Cardiac fibroblast (primary cell): ENCODE data around the gene SDK1.

Experiments used
- DNase-seq, 2 donors: peaks; one replicate each; pipeline versions ENCODE4 v3.0.0 to v3.0.0-alpha.2; 2010; ENCODE audit warnings: low read depth in 2 of 2
- H3K4me3 ChIP-seq, 2 donors: replicated peaks in 1 of 2; 1 replicate in 1 of 2; 2 replicates in 1 of 2; pipeline ENCODE4 v1.5.1; 2011; ENCODE audit warnings: low read depth in 2 of 2, low read length in 2 of 2, mild to moderate bottlenecking in 2 of 2, moderate library complexity in 1 of 2
- CTCF ChIP-seq: IDR thresholded peaks from one replicate; pipeline ENCODE4 v1.5.1; 2011; ENCODE audit warnings: low read depth, mild to moderate bottlenecking, low read length, inconsistent platforms

Gene SDK1

GRCh38 chr7:3494947-3495346 lies 193.9 kb downstream of the SDK1 start:
- DNase-seq = no peak
- TF ChIP-seq CTCF = no peak
- H3K4me3 ChIP-seq = no peak overlapping the region

GRCh38 chr7:3495530-3495929 lies 194.5 kb downstream of the SDK1 start:
- peak; percentile 41 to 67 for DNase-seq
- no peak for TF ChIP-seq CTCF
- H3K4me3 ChIP-seq = peak overlapping the region; percentile 12 to 36

- no peak for TF ChIP-seq CTCF
- DNase-seq = no peak
- no peak overlapping the region for H3K4me3 ChIP-seq
These were observed 194.9 kb downstream of the SDK1 start for GRCh38 chr7:3495954-3496353.

GRCh38 chr7:3497796-3498195 lies 196.7 kb downstream of the SDK1 start:
- TF ChIP-seq CTCF = no peak
- DNase-seq = no peak
- no peak overlapping the region for H3K4me3 ChIP-seq

GRCh38 chr7:3501671-3502070 lies 200.6 kb downstream of the SDK1 start:
- no peak for TF ChIP-seq CTCF
- no peak overlapping the region for H3K4me3 ChIP-seq
- DNase-seq = no peak

- no peak for DNase-seq
- no peak for TF ChIP-seq CTCF
- no peak overlapping the region for H3K4me3 ChIP-seq
These were observed 203.3 kb downstream of the SDK1 start for GRCh38 chr7:3504384-3504783.
